ENCODE measurements around the gene RAB3IP.

- TF ChIP-seq POLR2AphosphoS5 (IDR thresholded peaks at IDR 0.05; ENCODE audit: low read length) = no peak
- TF ChIP-seq NR2C2 (IDR thresholded peaks at IDR 0.05; ENCODE audit: borderline replicate concordance, control insufficient read depth, insufficient read length, low read depth) = no peak
- TF ChIP-seq RAD21 (IDR thresholded peaks at IDR 0.05; ENCODE audit: insufficient read depth, low read depth, low read length) = no peak
- no peak for TF ChIP-seq CTCF (IDR thresholded peaks at IDR 0.05 in 2 of 3, conservative IDR thresholded peaks at IDR 0.05 in 1 of 3; ENCODE audit: control insufficient read depth in 2 of 3, extremely low read depth in 1 of 3, insufficient read depth in 1 of 3, low read depth in 3 of 3, low read length in 3 of 3)
- no peak for TF ChIP-seq CHD4 (IDR thresholded peaks at IDR 0.05)
- no peak for TF ChIP-seq POLR2A (IDR thresholded peaks at IDR 0.05; ENCODE audit: low read depth, low read length)
- no peak for TF ChIP-seq MTA2 (IDR thresholded peaks at IDR 0.05; ENCODE audit: low read depth)
- TF ChIP-seq RCOR1 (conservative IDR thresholded peaks at IDR 0.05; ENCODE audit: low read depth, low read length) = no peak
Observed at GRCh38 chr12:69703146-69703642, 35.5 kb upstream of the RAB3IP start.
